Measurements from ENCODE around the gene AGAP9. TPM values are rescaled to one million over a fixed set of nuclear protein-coding genes. Genes with fewer than 3 reads are reported as not detected.
"Not testable (repeated sequence)": the region's sequence is repeated elsewhere in the genome, so short reads cannot be mapped to it uniquely, and the experiment has no call there.

AGAP9 gene
- total and polyA plus RNA-seq, 5 donors: 3.3 to 4.9 (median 4.6) TPM

- H3K27ac ChIP-seq (ENCODE audit: low read length); H3K4me1 ChIP-seq (ENCODE audit: control insufficient read depth, insufficient read depth, low read length); H3K9me3 ChIP-seq (ENCODE audit: control insufficient read depth, low read length); H3K27me3 ChIP-seq (ENCODE audit: control insufficient read depth, insufficient read depth); intact Hi-C loops (cut with DNase I); ATAC-seq; DNase-seq; H3K4me3 ChIP-seq (ENCODE audit: low read length): not testable (repeated sequence)
- WGBS: 89% methylated on average over 2 of the region's 2 CpGs
Measured at GRCh38 chr10:47555334-47555733, 31.9 kb upstream of the AGAP9 start.

GRCh38 chr10:47554552-47554951 is 31.1 kb upstream of the AGAP9 start:
- ATAC-seq; DNase-seq; H3K4me1 ChIP-seq (ENCODE audit: control insufficient read depth, insufficient read depth, low read length); H3K27me3 ChIP-seq (ENCODE audit: control insufficient read depth, insufficient read depth); intact Hi-C loops (cut with DNase I); H3K27ac ChIP-seq (ENCODE audit: low read length); H3K9me3 ChIP-seq (ENCODE audit: control insufficient read depth, low read length); H3K4me3 ChIP-seq (ENCODE audit: low read length): not testable (repeated sequence)
- 97% methylated on average over 5 of the region's 6 CpGs for WGBS

- H3K4me1 ChIP-seq (ENCODE audit: control insufficient read depth, insufficient read depth, low read length); intact Hi-C loops (cut with DNase I); ATAC-seq; H3K9me3 ChIP-seq (ENCODE audit: control insufficient read depth, low read length); H3K27me3 ChIP-seq (ENCODE audit: control insufficient read depth, insufficient read depth): not testable (repeated sequence)
- peak overlapping the region; percentile 89 for H3K27ac ChIP-seq (ENCODE audit: low read length)
- peak in 1 of 3 donors; percentile 45 for DNase-seq
- WGBS: 30% methylated on average over 15 of the region's 17 CpGs
- H3K4me3 ChIP-seq (ENCODE audit: low read length): peak overlapping the region; percentile 48
Measured at GRCh38 chr10:47553860-47554247, 30.4 kb upstream of the AGAP9 start.

- H3K4me3 ChIP-seq (ENCODE audit: low read length): peak overlapping the region; percentile 48
- peak overlapping the region; percentile 63 for H3K27ac ChIP-seq (ENCODE audit: low read length)
- intact Hi-C loops (cut with DNase I); H3K4me1 ChIP-seq (ENCODE audit: control insufficient read depth, insufficient read depth, low read length); H3K9me3 ChIP-seq (ENCODE audit: control insufficient read depth, low read length); H3K27me3 ChIP-seq (ENCODE audit: control insufficient read depth, insufficient read depth): not testable (repeated sequence)
- WGBS: under 1% methylated on average over 43 of the region's 60 CpGs
- DNase-seq (peak; percentile 78 to 92 (median 88)), ATAC-seq (peak; percentile 97)
Measured at GRCh38 chr10:47553214-47553859, 29.9 kb upstream of the AGAP9 start.

- 11% methylated on average over 7 of the region's 7 CpGs for WGBS
- intact Hi-C loops (cut with DNase I); H3K27me3 ChIP-seq (ENCODE audit: control insufficient read depth, insufficient read depth); H3K9me3 ChIP-seq (ENCODE audit: control insufficient read depth, low read length); H3K4me1 ChIP-seq (ENCODE audit: control insufficient read depth, insufficient read depth, low read length): not testable (repeated sequence)
- Histone ChIP-seq H3K4me3 (ENCODE audit: low read length) (peak overlapping the region; percentile 47), H3K27ac (ENCODE audit: low read length) (peak overlapping the region; percentile 37)
- peak; percentile 66 to 67 for ATAC-seq
- DNase-seq: peak in 2 of 3 donors; percentile 14 to 28
Measured at GRCh38 chr10:47552719-47553118, 29.3 kb upstream of the AGAP9 start.

- intact Hi-C loops (cut with DNase I): not testable (repeated sequence)
- 83% methylated on average over 1 of the region's 3 CpGs for WGBS
Measured at GRCh38 chr10:47547286-47547685, 23.8 kb upstream of the AGAP9 start.

GRCh38 chr10:47536430-47536829 is 13.0 kb upstream of the AGAP9 start:
- WGBS: 82% methylated on average over 2 of the region's 3 CpGs
- not testable (repeated sequence) for ATAC-seq

More at GRCh38 chr10:47547286-47547685, 23.8 kb upstream of the AGAP9 start:
- not testable (repeated sequence) for ATAC-seq; H3K4me3 ChIP-seq (ENCODE audit: low read length); H3K27me3 ChIP-seq (ENCODE audit: control insufficient read depth, insufficient read depth); H3K27ac ChIP-seq (ENCODE audit: low read length); H3K4me1 ChIP-seq (ENCODE audit: control insufficient read depth, insufficient read depth, low read length); DNase-seq; H3K9me3 ChIP-seq (ENCODE audit: control insufficient read depth, low read length)

GRCh38 chr10:47502313-47502712 is 21.1 kb downstream of the AGAP9 start:
- H3K4me3 ChIP-seq (ENCODE audit: low read length); ATAC-seq; H3K27me3 ChIP-seq (ENCODE audit: control insufficient read depth, insufficient read depth); intact Hi-C loops (cut with DNase I); H3K9me3 ChIP-seq (ENCODE audit: control insufficient read depth, low read length); H3K4me1 ChIP-seq (ENCODE audit: control insufficient read depth, insufficient read depth, low read length); H3K27ac ChIP-seq (ENCODE audit: low read length); DNase-seq: not testable (repeated sequence)
- WGBS: 86% methylated on average over 9 of the region's 9 CpGs

More at GRCh38 chr10:47536430-47536829, 13.0 kb upstream of the AGAP9 start:
- H3K9me3 ChIP-seq (ENCODE audit: control insufficient read depth, low read length); H3K4me1 ChIP-seq (ENCODE audit: control insufficient read depth, insufficient read depth, low read length); H3K27me3 ChIP-seq (ENCODE audit: control insufficient read depth, insufficient read depth); H3K4me3 ChIP-seq (ENCODE audit: low read length); H3K27ac ChIP-seq (ENCODE audit: low read length); DNase-seq; intact Hi-C loops (cut with DNase I): not testable (repeated sequence)

- H3K4me3 ChIP-seq (ENCODE audit: low read length); H3K9me3 ChIP-seq (ENCODE audit: control insufficient read depth, low read length); H3K4me1 ChIP-seq (ENCODE audit: control insufficient read depth, insufficient read depth, low read length); ATAC-seq; H3K27ac ChIP-seq (ENCODE audit: low read length); intact Hi-C loops (cut with DNase I); H3K27me3 ChIP-seq (ENCODE audit: control insufficient read depth, insufficient read depth); DNase-seq: not testable (repeated sequence)
- 32% methylated on average over 1 of the region's 6 CpGs for WGBS
Measured at GRCh38 chr10:47494226-47494625, 29.2 kb downstream of the AGAP9 start.

- H3K27me3 ChIP-seq (ENCODE audit: control insufficient read depth, insufficient read depth); H3K9me3 ChIP-seq (ENCODE audit: control insufficient read depth, low read length); intact Hi-C loops (cut with DNase I); H3K4me1 ChIP-seq (ENCODE audit: control insufficient read depth, insufficient read depth, low read length); ATAC-seq; H3K4me3 ChIP-seq (ENCODE audit: low read length); H3K27ac ChIP-seq (ENCODE audit: low read length); DNase-seq: not testable (repeated sequence)
- WGBS: 81% methylated on average over 6 of the region's 9 CpGs
Measured at GRCh38 chr10:47491600-47491999, 31.8 kb downstream of the AGAP9 start, which contains the start of gene FAM25G. FAM25G (minus strand) TSS chr10:47491700; CDS start chr10:47491674, 26 bp downstream.

GRCh38 chr10:47489630-47490029 is 33.8 kb downstream of the AGAP9 start:
- H3K27ac ChIP-seq (ENCODE audit: low read length); H3K9me3 ChIP-seq (ENCODE audit: control insufficient read depth, low read length); H3K27me3 ChIP-seq (ENCODE audit: control insufficient read depth, insufficient read depth); H3K4me3 ChIP-seq (ENCODE audit: low read length); ATAC-seq; H3K4me1 ChIP-seq (ENCODE audit: control insufficient read depth, insufficient read depth, low read length); intact Hi-C loops (cut with DNase I); DNase-seq: not testable (repeated sequence)
- 88% methylated on average over 2 of the region's 7 CpGs for WGBS
